ENCODE results near the gene DUSP3.

- TF ChIP-seq, protein P1, sequence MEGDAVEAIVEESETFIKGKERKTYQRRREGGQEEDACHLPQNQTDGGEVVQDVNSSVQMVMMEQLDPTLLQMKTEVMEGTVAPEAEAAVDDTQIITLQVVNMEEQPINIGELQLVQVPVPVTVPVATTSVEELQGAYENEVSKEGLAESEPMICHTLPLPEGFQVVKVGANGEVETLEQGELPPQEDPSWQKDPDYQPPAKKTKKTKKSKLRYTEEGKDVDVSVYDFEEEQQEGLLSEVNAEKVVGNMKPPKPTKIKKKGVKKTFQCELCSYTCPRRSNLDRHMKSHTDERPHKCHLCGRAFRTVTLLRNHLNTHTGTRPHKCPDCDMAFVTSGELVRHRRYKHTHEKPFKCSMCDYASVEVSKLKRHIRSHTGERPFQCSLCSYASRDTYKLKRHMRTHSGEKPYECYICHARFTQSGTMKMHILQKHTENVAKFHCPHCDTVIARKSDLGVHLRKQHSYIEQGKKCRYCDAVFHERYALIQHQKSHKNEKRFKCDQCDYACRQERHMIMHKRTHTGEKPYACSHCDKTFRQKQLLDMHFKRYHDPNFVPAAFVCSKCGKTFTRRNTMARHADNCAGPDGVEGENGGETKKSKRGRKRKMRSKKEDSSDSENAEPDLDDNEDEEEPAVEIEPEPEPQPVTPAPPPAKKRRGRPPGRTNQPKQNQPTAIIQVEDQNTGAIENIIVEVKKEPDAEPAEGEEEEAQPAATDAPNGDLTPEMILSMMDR (IDR thresholded peaks at IDR 0.05; ENCODE audit: low read depth, low read length): no peak
- no peak for TF ChIP-seq EZH2phosphoT487 (IDR thresholded peaks at IDR 0.05; ENCODE audit: low read depth)
Measured at GRCh38 chr17:43808076-43808475, 29.3 kb upstream of the DUSP3 start.
